GM10248 (cell line): ENCODE measurements around the gene FGF3.

ENCODE experiments used
- CTCF ChIA-PET: fragments of 300-600 bp; sonication (Branson Sonifier 250); formaldehyde crosslinking; extraction: SDS; loops from one replicate; lab custom pipeline; 2021; ENCODE audit warnings: antibody characterized with exemption; lab: Yijun Ruan, JAX
- POLR2A ChIA-PET: fragments of 350-650 bp; sonication (Branson Sonifier 250); formaldehyde crosslinking; extraction: SDS; loops from one replicate; lab custom pipeline; 2020; ENCODE audit warnings: antibody characterized with exemption; lab: Yijun Ruan, JAX
- DNase-seq: peaks from one replicate; pipeline ENCODE4 v3.0.0; 2012; ENCODE audit errors: extremely low spot score
- TF ChIP-seq, protein P1 (sequence below): IDR thresholded peaks from 2 replicates; pipeline ENCODE4 v1.5.1; 2012; ENCODE audit warnings: mild to moderate bottlenecking, low read depth; ENCODE audit errors: extremely low read depth, missing control alignments, control extremely low read depth

Gene FGF3

DNA sequence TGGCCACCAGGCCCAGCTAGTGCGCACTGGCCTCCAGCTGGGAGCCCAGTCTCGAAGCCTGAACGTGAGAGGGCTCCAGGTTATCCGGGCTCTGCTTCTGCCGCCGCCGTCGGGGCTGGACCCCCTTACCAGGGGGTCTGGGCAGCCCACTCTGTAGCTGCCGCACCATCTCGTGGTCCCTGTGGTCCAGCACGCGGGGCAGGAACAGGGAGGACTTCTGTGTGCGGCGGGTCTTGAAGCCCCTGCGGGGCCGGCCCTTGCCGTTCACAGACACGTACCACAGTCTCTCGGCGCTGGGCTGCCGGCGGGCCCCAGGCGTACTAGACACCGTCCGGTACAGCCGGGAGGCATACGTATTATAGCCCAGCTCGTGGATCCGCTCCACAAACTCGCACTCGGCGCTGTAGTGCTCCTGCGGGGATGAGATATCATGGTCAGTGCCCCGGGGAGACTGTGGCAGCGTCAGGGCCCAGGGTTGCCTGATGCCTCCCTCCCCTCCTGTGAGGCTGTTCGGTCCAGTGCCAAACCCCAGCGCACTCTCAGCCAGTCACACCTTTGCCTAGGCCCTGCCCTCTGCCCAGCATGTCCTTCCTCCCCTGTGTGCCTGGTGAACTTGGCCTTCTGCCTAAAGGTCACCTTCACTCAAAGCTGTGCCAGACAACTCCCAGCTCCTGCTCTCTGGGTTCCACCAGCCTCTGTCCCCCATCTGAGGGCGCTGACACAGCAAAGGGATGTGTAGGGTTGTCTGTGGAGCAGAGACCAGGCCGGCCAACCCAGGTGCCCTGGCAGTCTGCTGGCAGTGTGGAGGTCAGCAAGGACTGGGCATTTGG, 8.7 kb downstream of the FGF3 start:
- no peak for DNase-seq
- ChIA-PET POLR2A (no interaction called here), CTCF (interaction anchor here (1.1 to 1.6 kb wide), 2 partner anchors 10 to 63 kb away, joined by 3 to 5 read pairs; no protein-coding TSS in a partner anchor)
- TF ChIP-seq, protein P1, sequence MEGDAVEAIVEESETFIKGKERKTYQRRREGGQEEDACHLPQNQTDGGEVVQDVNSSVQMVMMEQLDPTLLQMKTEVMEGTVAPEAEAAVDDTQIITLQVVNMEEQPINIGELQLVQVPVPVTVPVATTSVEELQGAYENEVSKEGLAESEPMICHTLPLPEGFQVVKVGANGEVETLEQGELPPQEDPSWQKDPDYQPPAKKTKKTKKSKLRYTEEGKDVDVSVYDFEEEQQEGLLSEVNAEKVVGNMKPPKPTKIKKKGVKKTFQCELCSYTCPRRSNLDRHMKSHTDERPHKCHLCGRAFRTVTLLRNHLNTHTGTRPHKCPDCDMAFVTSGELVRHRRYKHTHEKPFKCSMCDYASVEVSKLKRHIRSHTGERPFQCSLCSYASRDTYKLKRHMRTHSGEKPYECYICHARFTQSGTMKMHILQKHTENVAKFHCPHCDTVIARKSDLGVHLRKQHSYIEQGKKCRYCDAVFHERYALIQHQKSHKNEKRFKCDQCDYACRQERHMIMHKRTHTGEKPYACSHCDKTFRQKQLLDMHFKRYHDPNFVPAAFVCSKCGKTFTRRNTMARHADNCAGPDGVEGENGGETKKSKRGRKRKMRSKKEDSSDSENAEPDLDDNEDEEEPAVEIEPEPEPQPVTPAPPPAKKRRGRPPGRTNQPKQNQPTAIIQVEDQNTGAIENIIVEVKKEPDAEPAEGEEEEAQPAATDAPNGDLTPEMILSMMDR: no peak

DNA sequence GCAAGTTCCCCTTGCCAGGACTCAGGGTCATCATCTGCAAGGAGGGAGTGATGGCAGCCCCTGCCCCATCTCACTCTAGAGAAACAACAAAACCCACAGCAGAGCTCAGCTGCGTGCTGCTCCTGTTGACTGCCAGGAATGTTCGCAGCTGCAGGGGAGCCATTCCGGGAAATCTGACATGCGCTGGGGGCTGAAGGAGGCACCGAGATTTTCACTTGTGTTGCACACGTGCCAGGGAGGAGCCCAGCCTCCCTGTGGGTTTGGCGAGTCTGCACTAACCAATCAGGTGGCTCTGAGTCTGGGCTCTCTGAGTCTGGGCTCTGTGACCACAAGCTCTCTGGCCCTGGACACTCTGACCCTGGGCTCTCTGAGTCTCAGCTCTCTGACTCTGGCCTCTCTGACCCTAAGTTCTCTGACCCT, 10.5 kb downstream of the FGF3 start:
- ChIA-PET CTCF (no interaction called here), POLR2A (no interaction called here)
- TF ChIP-seq, protein P1: no peak
- no peak for DNase-seq

DNA sequence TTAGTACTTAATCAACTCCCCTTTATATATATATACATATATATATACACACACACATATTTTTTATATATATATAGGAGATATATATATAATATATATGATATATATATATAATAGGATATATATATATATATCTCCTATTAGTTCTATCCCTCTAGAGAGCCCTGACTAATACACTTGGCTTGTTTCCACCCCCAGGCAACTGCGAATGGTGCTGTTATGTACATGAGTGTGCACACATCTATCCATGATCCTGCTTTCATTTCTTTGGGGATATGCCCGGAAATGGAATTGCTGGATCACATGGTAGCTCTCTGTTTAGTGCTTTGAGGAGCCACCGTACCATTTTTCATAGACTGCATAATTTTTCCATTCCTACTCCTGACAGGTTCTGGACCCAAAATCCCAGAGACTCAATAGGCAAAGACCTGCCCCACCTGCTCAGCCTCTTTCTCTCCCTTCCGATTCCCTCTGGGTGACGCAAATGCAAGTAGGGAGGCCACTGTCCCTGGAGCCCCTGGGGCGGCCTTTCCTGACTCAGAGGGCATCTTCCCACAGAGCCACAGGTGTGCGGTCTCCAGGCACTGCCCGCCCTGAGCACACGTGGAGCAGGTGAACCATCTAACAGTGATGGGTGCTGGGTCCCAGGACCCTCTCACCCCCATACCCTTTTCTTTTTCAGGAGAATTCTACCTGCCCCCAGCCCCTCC, 12.0 kb downstream of the FGF3 start:
- ChIA-PET CTCF (no interaction called here), POLR2A (no interaction called here)
- TF ChIP-seq, protein P1: no peak
- no peak for DNase-seq

DNA sequence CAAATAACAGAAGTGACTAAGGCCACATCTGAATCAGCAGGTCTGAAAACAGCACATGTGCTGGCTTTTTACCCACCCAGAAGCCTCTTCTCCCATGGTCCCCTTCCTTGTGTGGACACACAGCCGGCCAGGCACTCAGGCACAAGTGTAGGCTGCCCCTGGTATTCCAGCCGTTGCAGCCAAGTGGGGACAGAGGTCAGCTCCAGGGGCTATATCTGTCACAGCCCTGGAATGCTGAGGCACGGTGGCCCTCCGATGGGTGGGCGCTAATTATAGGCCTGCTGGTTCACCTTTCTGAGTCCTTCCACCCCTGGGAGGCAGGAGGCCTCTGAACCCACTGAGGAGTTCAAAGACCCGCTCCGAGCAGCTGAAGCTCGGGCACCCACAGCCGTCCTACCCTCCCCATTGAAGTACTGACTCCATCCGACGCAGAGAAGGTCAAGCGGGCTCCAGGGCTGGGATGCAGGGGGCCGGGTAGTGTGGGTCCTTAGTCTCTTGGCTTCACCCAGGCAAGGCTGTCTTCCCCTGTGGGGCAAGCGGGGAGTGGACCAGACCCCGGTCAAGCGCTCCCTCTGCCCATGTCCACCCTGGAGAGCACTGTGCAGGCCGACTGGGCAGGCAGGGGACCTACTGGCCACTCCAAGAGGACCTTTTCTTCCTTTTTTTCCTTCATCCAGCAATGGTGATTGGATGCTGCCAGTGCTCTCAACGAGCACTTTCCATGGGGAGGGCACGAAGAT, 14.3 kb downstream of the FGF3 start:
- POLR2A ChIA-PET: no interaction called here
- TF ChIP-seq, protein P1: no peak
- CTCF ChIA-PET: no interaction called here
- DNase-seq: no peak

DNA sequence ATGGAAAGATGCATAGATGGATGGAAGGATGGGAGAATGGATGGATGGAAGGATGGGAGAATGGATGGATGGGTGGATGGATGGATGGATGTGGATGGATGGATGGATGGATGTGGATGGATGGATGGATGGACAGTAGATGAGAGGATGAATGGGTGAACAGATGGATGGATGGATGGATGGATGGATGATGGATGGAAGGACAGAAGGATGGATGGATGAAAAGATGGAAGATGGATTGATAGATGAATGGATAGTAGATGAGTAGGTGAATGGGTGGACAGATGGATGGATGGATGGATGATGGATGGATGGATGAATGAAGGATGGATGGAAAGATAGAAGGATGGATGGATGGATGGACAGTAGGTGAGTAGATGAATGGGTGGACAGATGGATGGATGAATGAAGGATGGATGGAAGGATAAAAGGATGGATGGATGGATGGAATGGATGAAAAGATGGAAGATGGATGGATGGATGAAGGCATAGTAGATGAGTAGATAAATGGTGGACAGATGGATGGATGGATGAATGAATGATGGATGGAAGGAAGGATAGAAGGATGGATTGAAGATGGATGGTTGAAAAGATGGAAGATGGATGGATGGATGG, 15.5 kb downstream of the FGF3 start:
- CTCF ChIA-PET: no interaction called here
- POLR2A ChIA-PET: no interaction called here
- TF ChIP-seq, protein P1: no peak
- no peak for DNase-seq

DNA sequence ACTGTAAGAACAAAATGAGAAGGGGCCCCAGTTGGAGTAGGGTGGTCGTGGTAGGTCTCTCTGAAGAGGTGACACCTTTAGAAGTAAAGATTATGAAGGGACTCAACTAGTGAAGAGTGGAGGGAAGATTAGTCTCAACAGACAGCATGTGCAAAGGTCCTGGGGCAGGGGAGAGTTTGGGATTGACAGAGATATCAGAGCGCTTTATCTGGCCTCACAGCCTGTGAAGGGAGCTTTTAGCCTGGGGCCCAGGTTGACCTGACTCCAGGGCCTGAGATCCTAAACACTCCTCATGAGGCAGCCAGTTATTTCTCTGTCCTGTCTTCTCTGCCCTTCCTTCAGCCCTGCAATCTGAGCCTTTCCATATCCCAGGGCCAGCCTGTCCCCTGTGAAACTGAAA, 16.2 kb downstream of the FGF3 start:
- no peak for DNase-seq
- CTCF ChIA-PET: no interaction called here
- TF ChIP-seq, protein P1: no peak
- POLR2A ChIA-PET: no interaction called here
